Endothelial cell of umbilical vein (primary cell): ENCODE data around the gene FUT3.

Experiments
- CTCF ChIP-seq, 2 donors: IDR thresholded peaks; 1 replicate in 1 of 2; 2 replicates in 1 of 2; pipeline ENCODE4 v1.5.1; 2011; ENCODE audit warnings: low read length in 2 of 2, mild to moderate bottlenecking in 2 of 2, moderate library complexity in 2 of 2, control low read depth in 1 of 2, inconsistent platforms in 1 of 2, low read depth in 1 of 2; ENCODE audit not compliant: insufficient read depth in 1 of 2; ENCODE audit errors: extremely low read depth in 1 of 2
- EZH2 ChIP-seq: IDR thresholded peaks from 2 replicates; pipeline ENCODE4 v1.6.1; 2012; ENCODE audit warnings: borderline replicate concordance, low read depth, mild to moderate bottlenecking, moderate library complexity, low read length, inconsistent platforms; ENCODE audit not compliant: severe bottlenecking
- MAX ChIP-seq: IDR thresholded peaks from 2 replicates; pipeline ENCODE4 v1.6.1; 2011; ENCODE audit not compliant: insufficient read depth, insufficient read length

GRCh38 chr19:5899728-5900526 lies 48.7 kb upstream of the FUT3 start:
- TF ChIP-seq EZH2, result no peak
- TF ChIP-seq CTCF (IDR thresholded peaks at IDR 0.05; ENCODE audit: extremely low read depth in 1 of 2, insufficient read depth in 1 of 2, low read depth in 1 of 2, low read length in 2 of 2), result no peak
- no peak for TF ChIP-seq MAX
